NCI-H526 treated with DMSO at 0.1 percent for 48 hours (cell line): ENCODE measurements around the gene DHX8.
A peak's percentile ranks its signal among the peaks of the same experiment; 100 is the strongest.

Source experiments
- DNase-seq: peaks from one replicate; lab custom pipeline; 2025; lab: John Stamatoyannopoulos, UW

The DHX8 gene

DNA sequence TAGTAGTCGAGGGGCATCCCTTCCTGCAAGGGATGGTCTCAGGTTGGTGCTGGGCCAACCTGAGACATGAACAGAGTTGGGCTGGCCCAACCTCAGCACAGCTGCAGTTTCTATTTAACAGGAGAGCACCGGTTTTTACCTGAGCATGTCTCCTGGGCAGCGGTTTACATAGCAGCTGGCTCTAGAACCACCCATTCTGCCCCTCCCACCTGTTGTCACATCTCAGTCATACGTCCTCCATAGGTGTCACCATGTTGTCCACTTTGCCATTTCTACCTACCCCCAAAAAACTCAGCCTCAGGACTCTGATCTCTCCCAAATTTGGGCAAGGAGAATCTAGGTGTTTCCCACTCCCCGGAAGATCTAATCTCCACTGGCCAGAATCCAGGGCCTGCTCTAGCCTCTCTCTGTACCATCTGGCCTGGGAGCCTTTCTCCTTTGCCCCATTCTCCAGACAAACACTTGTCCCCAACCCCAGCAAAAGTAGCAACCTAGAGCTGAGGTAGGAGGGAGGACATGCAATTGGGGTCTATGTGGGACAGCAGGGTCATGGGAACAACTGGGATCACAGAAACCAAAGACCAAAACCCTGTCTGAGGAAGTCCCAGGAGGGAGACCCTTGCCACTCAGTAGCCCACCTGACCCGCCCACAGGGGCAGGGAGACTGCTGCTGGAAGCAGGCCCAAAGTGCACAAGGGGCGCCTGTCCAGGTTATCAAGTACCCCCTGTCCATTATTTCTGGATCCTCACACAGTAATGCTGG is 43.3 kb downstream of the DHX8 start:
- no peak for DNase-seq

DNA sequence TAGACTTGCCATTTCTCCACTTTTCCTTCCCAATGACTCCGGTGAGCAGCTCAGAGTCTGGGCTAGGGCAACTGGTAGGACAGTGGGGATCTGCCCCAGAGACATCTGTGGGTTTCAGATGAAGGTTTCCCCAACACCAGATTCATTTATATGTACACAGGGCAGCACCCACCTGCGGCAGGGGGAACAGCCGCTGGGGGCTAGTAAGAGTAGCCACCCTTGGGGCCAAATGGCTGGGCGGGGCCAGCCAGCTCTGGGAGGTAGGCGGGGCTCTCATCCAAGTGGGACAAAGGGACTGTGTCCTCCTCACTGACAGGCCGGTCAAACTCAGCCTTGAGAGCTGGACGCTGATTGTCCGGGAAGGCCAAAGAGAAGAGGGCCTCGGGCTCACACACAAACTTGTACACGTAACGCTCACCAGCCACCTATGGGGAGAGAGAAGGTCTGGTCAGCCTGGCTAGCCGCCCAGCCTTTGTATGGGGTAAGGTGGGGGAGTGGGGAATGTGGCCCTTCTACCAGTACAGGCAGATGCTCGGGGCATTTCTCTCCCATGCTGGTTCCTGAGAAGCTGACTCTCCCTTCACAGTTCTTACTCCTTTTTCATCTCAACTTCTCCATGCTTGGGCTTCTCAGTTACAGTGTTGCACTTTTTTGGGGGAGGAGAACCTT is 44.7 kb downstream of the DHX8 start:
- DNase-seq: no peak

DNA sequence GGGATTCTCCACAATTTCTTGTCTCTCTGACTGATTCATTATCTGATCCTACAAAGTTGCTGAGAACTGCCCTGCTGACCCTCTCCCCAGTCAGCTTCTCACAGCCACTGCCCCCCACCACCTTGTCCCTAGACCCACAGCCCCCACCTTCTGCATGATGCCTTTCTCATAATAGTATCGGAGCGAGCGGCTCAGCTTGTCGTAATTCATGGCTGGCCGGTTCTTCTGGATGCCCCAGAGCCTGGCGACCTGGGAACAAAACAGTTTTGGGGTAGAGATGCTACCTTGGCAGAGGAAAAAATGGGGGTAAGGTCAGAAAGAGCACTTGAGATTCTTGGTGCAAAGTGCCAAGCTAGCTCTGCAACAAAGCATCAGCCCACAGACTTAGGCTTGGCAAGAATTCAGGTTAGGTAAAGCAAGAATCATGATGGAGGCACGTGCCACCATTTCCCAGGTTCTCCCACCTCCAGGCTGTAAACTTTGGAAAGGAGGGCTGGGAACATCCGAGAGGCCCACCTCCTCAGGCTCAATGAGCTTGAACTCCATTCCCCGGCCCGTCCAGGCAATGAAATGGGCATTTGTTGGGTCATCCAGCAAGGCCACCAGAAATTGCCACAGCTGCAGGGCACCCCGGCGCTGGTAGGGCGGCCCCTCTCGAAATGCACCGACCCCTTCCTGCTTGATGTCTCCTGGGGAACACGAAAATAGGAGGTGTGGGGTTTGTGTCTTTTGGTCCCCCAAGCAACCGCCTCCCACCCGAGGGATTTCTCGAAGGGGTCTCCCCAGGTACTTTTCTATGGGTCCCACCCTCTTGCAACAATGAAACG is 45.4 kb downstream of the DHX8 start:
- no peak for DNase-seq

DNA sequence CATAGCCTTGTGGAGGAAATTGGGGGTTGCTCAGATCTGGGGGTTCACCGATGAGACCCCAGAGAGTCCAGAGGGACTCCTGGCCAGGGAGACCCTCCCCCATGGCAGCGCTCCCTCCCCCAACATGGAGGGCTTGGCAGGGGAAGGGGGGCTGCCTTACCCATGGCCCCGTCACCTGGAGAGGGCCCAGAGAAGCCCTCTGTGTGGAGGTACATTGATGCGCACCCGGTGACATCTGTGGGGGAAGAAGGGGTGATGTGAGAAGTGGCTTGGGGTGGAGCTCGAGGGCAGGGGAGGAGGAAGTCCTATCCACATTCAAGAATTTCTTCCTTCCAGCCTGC is 46.1 kb downstream of the DHX8 start:
- DNase-seq: no peak

DNA sequence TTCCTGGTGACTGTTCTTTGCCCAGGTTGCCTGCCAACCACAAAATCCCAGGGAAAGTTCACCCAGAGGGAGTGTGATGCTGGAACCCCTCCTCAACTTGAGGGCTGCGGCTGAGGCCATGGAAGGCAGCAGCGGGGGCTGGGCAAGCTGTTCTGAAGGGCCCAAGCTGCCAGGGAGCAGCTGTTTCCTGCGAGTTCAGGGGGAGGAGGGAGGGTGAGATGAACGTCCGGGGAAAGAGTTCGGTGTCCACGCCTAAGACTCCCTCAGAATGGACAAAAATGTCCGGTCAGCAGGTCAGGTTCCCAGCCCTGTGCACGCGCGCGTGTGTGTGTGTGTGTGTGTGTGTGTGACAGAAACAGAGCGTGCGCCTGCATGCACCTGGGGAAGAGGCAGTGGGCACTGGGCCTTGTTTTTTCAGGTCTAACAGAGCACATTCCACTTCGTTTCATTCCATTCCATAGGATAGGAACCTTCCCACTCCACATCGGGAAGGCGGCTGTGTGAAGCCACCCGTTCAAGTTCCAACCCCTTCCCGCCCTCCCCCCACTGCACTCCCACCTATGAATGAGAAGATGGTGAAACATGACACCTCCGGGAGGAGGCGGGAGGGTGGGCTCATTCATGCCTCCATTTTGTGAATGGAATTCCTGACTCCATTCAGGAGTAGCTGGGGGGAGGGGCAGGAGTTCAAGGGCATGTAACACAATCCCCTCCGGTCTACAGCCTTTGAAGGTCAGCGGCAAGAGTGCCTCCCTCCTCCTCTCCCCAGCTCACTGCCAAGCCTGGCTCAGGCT is 46.7 kb downstream of the DHX8 start:
- peak; percentile 70 for DNase-seq

DNA sequence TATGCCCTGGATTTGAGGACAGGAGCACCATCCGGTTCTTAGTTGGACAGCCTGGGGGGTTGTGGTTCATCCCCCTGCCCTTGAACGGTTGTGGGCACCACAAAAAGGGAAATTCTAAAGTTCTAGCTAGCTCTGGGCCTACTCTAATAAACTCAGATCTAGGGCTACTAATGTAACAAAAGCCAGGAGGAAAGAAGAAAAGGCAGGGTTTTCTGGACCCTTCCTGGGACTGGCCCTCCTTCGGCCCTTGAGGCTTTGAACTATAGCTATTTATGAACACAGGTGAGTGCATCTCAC is 47.3 kb downstream of the DHX8 start:
- no peak for DNase-seq

DNA sequence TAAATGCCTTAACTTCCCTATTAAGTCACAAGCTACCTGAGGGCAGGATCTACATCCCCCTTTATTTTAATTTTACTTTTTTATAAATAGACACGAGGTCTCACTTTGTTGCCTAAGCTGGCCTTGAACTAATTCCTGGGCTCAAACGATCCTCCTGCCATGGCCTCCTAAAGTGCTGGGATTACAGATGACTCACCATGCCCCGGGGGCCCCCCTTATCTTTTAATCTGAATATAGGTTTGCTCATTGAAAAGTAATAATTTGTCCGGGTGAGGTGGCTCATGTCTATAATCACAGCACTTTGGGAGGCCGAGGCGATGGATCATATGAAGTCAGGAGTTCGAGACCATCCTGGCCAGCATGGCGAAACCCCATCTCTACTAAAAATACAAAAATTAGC is 48.2 kb downstream of the DHX8 start:
- no peak for DNase-seq

DNA sequence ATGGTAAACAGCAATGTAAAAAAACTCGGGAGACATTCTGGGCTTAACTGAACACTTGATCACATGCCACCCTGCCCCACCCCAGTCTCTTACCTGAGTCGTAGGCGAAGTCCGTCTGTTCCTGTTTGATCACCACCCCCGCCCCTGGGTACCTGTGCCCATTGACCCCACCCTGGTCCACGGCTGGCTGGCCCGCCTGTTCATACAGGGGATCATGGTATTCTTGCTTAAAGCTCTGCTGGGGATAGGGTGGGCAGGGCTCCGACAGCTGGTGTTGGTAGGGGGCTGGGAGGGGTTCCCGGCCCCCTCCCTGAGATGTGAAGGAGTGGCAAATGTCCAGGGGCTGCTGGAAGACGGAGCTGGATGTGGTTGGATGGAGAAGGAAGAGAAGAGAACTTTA is 48.8 kb downstream of the DHX8 start:
- no peak for DNase-seq

DNA sequence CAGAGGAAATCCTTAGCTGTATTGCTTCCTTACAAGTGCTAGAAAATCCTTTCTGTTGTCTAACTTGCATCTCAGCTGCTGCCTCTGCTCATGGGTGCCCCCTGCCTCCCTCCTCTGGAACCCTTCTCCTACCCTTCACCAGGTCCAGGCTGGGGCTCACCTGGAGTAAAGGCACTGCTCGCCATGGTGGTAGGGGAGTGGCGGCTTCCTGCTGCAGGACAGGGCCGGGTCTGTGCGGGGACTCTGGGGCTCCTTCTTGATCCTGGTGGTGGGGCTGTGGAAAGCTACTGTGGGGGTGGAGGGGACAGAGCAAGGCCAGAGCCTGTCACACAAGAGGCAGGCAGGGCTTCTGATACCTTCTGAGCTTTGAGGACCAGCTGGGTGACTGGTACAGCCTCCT is 49.9 kb downstream of the DHX8 start:
- DNase-seq: no peak

DNA sequence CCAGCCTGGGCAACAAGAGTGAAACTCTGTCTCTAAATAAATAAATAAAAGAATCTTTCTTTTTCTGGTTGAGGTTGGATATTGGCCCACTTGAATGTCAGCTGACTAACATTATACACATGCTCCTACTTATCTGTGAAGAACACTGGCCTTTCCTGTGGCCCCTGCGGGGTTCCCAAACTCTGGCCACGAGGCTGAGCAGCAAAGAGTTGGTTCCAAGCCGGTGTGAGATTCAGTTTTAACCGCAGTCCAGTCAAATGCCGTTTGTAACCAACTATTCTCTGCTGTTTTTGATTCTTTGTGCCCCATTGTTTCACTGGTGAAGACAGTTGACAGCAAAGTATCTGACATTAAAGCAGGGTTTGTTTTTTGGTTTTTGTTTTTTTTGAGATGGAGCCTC is 51.1 kb downstream of the DHX8 start:
- no peak for DNase-seq

DNA sequence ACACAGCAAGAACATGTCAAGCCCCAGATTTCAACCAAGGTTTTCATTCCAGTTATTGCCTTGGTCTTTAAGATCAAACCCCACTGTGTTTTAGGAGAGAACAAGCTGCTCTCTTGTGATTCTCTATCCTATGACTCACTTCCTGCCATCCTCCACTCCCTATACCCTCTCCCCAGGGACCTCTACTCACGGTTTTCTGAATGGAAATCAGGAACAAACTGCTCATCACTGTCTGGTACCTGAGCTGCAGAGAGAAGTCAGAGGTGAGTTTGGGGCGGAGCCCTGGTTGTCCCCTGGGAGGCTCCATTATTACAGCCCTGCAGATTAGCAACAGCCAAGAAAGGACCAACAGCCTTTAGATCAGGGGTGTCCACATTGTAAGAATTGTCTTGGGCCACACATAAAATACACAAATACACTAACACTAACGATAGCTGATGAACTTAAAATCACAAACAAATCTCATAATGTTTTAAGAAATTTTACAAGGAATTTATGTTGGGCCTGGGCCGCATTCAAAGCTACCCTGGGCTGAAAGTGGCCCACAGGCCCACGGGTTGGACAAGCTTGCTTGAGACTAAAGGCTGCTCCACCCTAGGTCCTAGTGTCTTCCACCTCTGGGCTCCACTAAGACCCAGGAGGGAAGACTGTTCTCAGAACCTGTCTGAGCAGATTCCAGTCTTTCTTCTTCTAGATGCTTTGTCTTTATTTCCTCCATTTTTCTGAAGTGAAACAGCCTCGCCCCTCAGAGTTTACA is 52.6 kb downstream of the DHX8 start:
- DNase-seq: peak; percentile 74

DNA sequence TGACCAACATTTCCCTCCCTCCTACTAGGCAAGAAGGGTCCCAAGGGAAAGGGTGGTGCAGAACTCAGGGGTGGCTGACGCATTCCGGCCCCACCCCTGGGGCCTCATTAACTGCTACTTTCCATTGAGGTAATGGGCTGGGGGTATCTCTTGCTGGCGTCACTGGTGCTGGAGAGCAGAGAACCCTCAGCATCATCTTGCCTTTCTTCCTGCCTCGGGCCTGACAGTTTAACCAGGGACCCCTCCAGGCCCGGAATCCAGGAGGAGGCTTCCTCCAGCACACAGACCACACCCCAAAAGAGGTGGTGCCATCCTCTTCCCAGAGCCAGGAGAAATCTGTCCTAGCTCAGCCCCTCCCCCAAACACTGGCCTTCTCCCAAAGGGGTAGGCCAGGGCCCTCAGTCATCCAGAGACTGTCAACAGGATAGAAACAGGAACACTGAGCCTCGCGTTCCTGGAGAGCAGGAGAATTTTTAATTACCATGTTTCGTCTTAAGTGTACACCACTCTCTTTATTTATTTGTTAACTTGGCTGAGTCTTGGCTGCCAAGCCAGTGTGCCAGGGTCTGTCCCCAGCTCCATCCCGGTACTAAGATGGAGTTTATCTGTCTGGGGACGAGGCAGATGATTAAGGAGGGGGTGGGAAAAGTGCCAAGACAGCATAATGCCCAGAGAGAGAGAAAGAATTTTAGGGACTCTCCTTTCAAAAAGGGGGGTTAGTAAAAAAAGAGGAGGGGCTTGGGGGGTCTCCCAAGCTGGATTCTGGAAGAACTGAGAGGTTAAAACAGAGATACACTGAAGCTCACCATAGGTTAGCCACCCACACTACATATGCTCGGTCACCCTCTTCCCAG is 57.3 kb downstream of the DHX8 start:
- DNase-seq: no peak

DNA sequence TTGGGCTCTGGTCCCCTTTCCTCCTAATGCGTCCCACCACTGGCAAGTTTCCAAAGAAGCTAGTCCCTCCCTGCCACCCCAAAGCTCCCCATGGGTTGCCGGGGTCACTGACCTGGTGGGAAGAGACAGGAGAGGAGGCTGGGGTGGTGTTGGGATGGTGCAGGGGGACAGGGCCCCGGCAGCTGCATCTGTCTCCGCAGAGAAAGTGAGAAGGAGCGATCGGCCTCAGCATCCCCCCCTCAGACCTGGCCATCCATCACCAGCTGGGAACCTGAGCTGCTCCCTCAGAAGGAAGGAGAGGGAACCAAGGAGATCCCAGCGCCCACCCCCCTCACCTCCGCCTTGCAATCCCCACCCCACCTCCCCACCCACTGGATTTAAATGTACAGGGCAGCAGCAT is 59.1 kb downstream of the DHX8 start:
- DNase-seq: no peak

DNA sequence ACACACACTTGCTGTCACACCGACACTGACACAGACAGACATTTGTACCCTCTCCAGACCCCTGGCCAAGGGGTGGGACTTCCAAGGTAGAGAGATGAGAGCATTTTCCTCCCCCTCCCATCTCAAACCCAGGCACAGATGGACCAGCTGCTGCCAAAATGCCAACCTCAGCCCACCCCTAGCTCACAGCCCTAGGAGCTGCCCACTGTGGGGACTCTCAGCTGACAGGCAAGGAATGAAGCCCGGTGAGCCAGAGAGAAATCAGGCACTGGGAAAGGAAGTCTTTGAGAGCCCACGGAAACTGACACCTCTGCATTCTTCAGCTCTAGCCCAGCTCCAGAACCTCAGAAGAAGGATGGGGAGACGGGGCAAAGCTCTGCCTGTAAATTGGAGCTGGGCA is 59.5 kb downstream of the DHX8 start:
- DNase-seq: no peak

DNA sequence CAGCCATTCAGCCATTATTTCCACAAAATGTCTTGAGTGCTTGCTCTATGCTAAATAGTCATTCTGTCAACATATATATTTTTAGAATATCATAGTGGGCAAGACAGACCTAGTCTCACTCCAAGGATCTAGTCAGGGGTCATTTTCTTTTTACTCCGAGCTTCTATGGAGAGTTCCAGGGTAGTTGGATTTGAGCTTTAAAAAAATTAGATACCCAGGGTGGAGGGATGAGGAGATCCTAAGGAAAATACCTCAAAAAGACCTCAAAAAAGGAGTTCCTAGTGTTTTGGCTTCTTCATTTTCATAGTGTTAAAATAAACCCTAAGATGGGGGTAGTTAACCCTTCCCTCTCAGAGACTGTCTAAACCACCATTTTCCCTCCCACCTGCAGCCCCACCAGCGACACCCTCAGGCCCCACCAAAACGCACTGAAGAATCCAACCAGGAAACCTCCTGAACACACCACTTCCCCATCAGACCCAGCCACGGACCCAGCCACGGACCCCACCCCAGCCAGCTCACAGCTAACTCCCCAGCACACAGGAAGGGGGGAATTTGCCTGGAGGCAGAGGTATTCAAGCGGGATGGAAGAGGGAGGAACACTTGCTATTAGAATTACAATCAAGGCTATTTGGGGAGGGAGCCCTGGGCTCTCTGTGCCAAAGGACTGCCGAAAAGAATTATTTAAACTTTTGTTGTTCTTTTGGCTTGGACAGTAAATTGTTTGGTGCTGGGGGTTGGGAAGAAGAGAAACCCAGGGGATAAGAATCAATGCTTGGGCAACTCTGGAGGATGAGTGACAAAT is 60.2 kb downstream of the DHX8 start:
- DNase-seq: peak; percentile 76

DNA sequence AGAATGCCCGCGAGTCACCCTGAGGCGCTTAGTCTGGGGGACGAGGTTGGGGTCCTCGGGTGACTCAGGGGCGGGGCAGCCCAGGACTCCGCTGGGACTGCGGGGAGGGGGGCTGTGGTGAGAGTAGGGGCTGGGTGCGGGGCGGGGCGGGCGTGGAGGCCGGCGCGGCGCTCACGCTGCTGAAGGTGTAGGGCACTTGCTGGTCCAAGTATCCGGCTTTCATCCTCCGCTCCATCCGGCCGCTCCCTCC is 61.5 kb downstream of the DHX8 start:
- no peak for DNase-seq

DNA sequence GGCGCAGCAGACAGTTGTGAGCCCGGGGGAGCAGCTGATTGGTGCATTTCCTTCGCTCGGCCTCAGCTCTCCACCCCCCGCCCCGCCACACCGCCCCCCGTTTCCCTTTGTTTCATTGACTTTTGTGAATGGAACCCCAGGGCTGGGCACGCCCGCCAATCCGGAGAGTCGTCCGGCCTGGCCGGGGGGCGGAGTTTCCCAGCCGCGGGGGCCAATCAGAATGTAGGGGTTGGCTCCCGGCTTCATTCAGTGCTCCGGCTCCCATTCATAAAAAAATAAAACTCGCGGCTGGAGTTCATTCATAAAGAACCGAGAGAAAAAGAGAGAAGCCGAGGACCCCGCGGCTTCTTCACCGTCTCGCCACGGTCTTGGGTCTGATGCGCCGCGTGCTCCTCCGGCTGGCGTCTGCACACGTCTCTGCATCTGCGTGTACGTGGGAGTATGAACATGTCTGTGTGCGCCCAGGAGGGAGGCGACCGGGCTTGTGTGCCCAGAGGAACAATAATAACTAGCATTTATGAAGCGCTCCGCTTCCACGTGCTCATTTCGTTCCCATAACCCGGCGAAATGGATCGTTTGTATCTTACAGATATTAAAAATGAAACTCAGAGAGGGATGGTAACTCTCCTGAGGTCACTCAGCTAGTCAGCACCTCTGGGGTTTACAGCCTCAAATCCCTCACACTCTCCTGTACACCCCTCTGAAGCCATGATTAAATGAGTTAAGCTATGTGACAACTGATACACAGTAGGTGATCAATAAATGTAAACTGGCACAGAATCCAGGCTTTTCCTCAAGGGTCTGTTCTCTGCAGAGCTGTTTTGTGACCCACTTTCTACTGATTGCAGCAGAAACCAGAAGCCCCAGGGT is 62.8 kb downstream of the DHX8 start, which contains the start of gene ETV4:
Gene ETV4, minus strand, starts transcription at position 22 of the 870 bp plus-strand sequence. CDS start 723 bp downstream, outside the sequence.
- peak; percentile 61 for DNase-seq

DNA sequence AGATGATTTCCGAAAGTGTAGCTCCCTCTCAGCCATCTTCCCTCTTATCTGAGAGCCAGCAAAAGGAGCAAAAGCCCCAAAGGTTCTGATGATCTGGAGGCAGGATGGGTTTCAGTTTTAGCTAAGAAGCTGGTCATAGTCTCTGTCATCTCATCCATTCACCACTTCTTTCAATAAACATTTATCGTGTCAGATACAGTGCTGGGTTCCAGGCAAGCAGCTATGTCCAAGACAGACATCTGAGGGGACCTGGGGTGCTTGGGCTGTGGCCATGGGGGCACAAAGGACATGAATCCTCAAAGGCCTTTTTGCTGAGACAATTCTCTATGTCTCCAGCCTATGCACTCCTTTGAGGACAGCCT is 63.4 kb downstream of the DHX8 start:
- DNase-seq: no peak

DNA sequence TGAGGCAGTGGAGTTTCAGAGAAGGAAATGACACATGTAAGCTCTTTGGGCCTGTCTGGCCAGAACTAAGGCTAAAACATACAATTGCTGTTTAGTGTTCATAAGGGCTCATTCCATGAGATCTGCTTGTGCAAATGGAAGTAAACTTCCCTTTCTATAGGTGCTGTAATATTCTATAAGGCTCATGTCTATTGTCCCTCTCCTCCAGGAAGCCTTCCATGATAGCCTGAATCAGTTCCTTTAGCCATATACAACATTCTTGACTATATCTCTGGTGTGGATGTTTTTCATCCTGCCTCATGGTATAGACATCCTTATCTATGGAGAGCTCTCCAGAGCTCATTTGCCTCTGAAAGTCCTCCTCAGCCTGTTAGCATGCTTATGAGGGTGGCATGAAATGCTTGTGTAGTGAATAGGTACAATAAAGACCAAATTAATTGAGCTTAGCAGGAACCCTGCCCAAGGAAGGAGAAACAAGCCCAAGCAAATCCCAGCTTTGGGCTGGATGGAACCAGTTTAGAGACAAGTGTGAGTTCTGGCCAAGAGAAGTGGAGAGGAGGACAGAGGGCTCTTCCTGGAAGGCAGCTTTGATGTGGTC is 64.0 kb downstream of the DHX8 start:
- no peak for DNase-seq
